Stimulated activated CD8-positive, alpha-beta memory T cell treated with anti-CD3 and anti-CD28 coated beads, Interleukin-2, amount 100 ng/mL, for 48 hours (primary cell): ENCODE measurements around the gene KIF3A.

ENCODE experiments used
- DNase-seq, 2 donors: peaks; one replicate each; pipeline ENCODE4 v3.0.0-alpha.2; 2020; ENCODE audit warnings: low read depth in 2 of 2

Gene KIF3A

GRCh38 chr5:132663771-132664695 lies 73.3 kb downstream of the KIF3A start:
- DNase-seq = no peak

- DNase-seq = no peak
These were observed 74.2 kb downstream of the KIF3A start for GRCh38 chr5:132662925-132663770.

GRCh38 chr5:132662004-132662401 lies 75.3 kb downstream of the KIF3A start:
- DNase-seq = no peak

GRCh38 chr5:132661231-132662003 lies 75.9 kb downstream of the KIF3A start:
- DNase-seq = no peak

- DNase-seq = no peak
These were observed 77.5 kb downstream of the KIF3A start for GRCh38 chr5:132659598-132660493.

GRCh38 chr5:132658381-132659302 lies 78.7 kb downstream of the KIF3A start:
- DNase-seq = no peak

- DNase-seq = no peak
These were observed 79.5 kb downstream of the KIF3A start, which contains the start of gene IL13 for GRCh38 chr5:132657676-132658380. IL13 (plus strand) TSS chr5:132658173; CDS start chr5:132658187, 14 bp downstream.

- no peak for DNase-seq
These were observed 80.5 kb downstream of the KIF3A start for GRCh38 chr5:132656774-132657355.

GRCh38 chr5:132655821-132656773 lies 81.2 kb downstream of the KIF3A start:
- peak in 1 of 2 donors; percentile 53 for DNase-seq

GRCh38 chr5:132653716-132654115 lies 83.6 kb downstream of the KIF3A start:
- no peak for DNase-seq

GRCh38 chr5:132651838-132652469 lies 85.4 kb downstream of the KIF3A start:
- no peak for DNase-seq

GRCh38 chr5:132648355-132648754 lies 89.0 kb downstream of the KIF3A start:
- DNase-seq = no peak

GRCh38 chr5:132647473-132647872 lies 89.9 kb downstream of the KIF3A start:
- no peak for DNase-seq

- DNase-seq = no peak
These were observed 90.6 kb downstream of the KIF3A start for GRCh38 chr5:132646583-132647266.

- DNase-seq = no peak
These were observed 93.2 kb downstream of the KIF3A start for GRCh38 chr5:132644177-132644576.
